ENCODE data around the gene CCSAP. TPM values are rescaled to one million over a fixed set of nuclear protein-coding genes. Genes with fewer than 3 reads are reported as not detected.

Gene CCSAP
- total and polyA plus RNA-seq, 8 donors: 7.1 to 11.4 (median 9.2) TPM

DNA sequence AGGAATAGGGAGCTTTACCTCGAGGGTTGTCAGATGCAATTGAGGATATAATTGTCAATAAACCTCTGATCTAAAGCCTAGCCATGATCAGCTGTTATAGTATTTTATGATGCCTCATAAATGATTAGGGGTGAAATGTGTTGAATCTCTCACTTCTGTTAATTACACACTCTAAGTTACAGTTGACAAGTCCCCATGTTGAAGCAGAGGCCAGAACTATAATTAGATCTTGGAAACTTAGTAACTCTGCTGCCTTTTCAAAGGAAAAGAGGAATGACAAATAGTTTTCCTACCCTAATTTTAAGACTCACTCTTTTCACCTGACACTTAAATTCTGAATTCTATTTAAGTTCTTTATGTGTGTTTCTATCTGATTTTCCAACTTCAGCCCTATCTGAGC, 33.8 kb downstream of the CCSAP start:
- Histone ChIP-seq H3K4me3 (no peak overlapping the region), H3K4me1 (no peaks in the 10 kb centered on the region), H3K36me3 (peaks cover 0 to 33% of the 10 kb centered on the region in 2 donors), H3K9me3 (no peaks in the 10 kb centered on the region), H3K27me3 (no peaks in the 10 kb centered on the region), H3K27ac (no peak overlapping the region)
- DNase-seq (no peak), ATAC-seq (no peak)
- TF ChIP-seq, protein P1, sequence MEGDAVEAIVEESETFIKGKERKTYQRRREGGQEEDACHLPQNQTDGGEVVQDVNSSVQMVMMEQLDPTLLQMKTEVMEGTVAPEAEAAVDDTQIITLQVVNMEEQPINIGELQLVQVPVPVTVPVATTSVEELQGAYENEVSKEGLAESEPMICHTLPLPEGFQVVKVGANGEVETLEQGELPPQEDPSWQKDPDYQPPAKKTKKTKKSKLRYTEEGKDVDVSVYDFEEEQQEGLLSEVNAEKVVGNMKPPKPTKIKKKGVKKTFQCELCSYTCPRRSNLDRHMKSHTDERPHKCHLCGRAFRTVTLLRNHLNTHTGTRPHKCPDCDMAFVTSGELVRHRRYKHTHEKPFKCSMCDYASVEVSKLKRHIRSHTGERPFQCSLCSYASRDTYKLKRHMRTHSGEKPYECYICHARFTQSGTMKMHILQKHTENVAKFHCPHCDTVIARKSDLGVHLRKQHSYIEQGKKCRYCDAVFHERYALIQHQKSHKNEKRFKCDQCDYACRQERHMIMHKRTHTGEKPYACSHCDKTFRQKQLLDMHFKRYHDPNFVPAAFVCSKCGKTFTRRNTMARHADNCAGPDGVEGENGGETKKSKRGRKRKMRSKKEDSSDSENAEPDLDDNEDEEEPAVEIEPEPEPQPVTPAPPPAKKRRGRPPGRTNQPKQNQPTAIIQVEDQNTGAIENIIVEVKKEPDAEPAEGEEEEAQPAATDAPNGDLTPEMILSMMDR (IDR thresholded peaks at IDR 0.05): no peak
- intact Hi-C loops (cut with DNase I): no loop called here

- intact Hi-C loops (cut with DNase I): no loop called here
- DNase-seq (no peak), ATAC-seq (no peak)
- Histone ChIP-seq H3K27ac (no peak overlapping the region), H3K9me3 (no peaks in the 10 kb centered on the region), H3K4me3 (no peak overlapping the region), H3K4me1 (no peaks in the 10 kb centered on the region), H3K36me3 (peaks cover 0 to 23% of the 10 kb centered on the region in 2 donors), H3K27me3 (no peaks in the 10 kb centered on the region)
- TF ChIP-seq, protein P1 (IDR thresholded peaks at IDR 0.05): no peak
These were observed 37.5 kb downstream of the CCSAP start for GRCh38 chr1:229305392-229305791.

GRCh38 chr1:229303855-229304254, 39.0 kb downstream of the CCSAP start:
- Histone ChIP-seq H3K9me3 (no peaks in the 10 kb centered on the region), H3K4me1 (no peaks in the 10 kb centered on the region), H3K36me3 (peaks cover 0 to 36% of the 10 kb centered on the region in 2 donors), H3K27ac (no peak overlapping the region), H3K4me3 (no peak overlapping the region), H3K27me3 (no peaks in the 10 kb centered on the region)
- ATAC-seq (no peak), DNase-seq (no peak)
- intact Hi-C loops (cut with DNase I): no loop called here
- TF ChIP-seq, protein P1 (IDR thresholded peaks at IDR 0.05): no peak

DNA sequence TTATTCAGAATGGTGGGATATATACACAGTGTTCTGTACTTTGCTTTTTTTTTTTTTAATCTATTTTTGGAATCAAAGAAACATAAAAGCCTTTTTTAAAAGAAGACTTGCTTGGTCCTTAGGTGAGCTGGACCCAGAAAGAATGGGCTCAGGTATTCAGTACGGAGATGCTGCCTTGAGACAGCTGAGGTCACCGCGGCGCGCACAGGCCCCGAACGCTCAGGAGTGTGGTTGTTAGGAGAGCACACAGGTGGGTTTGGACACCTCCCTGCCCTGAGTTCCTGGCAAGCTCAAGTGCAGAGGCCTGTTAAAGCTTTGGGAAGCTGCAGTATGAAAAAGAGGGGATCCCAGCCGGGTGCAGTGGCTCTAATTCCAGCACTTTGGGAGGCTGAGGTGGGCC, 40.1 kb downstream of the CCSAP start:
- peaks cover 0 to 47% of the 10 kb centered on the region in 2 donors for H3K36me3 ChIP-seq

GRCh38 chr1:229300099-229300757, 42.6 kb downstream of the CCSAP start:
- ATAC-seq (no peak), DNase-seq (no peak)
- Histone ChIP-seq H3K36me3 (peaks cover 0 to 60% of the 10 kb centered on the region in 2 donors), H3K4me3 (no peak overlapping the region), H3K27ac (no peak overlapping the region), H3K4me1 (no peaks in the 10 kb centered on the region), H3K27me3 (no peaks in the 10 kb centered on the region), H3K9me3 (no peaks in the 10 kb centered on the region)
- TF ChIP-seq, protein P1 (IDR thresholded peaks at IDR 0.05): no peak
- intact Hi-C loops (cut with DNase I): no loop called here

More for the DNA sequence above, 40.1 kb downstream of the CCSAP start:
- no peak for DNase-seq
- Histone ChIP-seq H3K4me3 (no peak overlapping the region), H3K9me3 (no peaks in the 10 kb centered on the region), H3K27me3 (no peaks in the 10 kb centered on the region), H3K27ac (no peak overlapping the region), H3K4me1 (no peaks in the 10 kb centered on the region)
- intact Hi-C loops (cut with DNase I): no loop called here
- ATAC-seq: no peak
- TF ChIP-seq, protein P1 (IDR thresholded peaks at IDR 0.05): no peak

Data from left lung (tissue), 10 donors.